GM21528 (cell line): ENCODE results near the gene LRRC7.
"Not testable (repeated sequence)": the region's sequence is repeated elsewhere in the genome, so short reads cannot be mapped to it uniquely, and the experiment has no call there.

Experiments
- ATAC-seq: cut with Tn5 transposase; IDR thresholded peaks from one replicate; pipeline ENCODE4 v1.9.1; 2021; ENCODE audit warnings: mild to moderate bottlenecking, moderate library complexity; ENCODE audit not compliant: unreplicated experiment, low FRiP score

LRRC7 gene

DNA sequence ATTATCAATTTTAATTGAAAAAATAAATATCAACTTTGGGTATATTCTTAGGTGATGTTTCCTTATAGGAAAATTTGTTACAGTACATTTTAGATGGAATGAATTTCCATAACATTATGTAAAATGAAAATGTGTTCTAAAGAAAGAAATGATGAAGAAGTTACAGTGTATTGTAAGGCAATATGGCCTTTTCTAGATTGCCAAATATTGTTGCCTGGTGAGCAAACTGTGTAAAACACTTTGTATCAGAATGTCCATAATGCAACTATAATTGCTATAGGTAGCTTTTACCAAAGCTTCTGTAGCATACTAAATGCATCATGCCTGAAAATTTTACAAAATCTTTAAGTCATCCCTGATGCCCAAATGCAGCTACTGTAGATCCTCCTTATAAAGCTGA, 285.0 kb downstream of the LRRC7 start:
- ATAC-seq: no peak

DNA sequence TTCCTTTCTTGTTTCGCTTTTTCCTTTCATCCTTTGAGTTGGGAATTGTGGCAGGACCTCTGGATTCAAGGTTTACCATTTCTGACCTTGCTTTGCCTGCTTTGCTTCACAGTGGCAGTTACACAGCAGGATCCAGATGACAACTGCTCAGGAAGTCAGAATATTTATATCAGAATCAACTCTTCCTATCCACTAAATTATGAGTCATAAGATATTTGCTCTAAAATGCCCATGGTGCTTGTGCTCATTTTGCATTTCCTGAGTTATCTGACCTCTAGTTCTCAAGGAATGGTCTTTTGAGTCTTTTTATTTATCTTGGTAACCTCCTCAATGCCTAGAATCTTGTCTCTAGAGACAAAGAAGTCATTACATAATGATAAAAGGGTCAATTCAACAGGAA, 290.8 kb downstream of the LRRC7 start:
- no peak for ATAC-seq

DNA sequence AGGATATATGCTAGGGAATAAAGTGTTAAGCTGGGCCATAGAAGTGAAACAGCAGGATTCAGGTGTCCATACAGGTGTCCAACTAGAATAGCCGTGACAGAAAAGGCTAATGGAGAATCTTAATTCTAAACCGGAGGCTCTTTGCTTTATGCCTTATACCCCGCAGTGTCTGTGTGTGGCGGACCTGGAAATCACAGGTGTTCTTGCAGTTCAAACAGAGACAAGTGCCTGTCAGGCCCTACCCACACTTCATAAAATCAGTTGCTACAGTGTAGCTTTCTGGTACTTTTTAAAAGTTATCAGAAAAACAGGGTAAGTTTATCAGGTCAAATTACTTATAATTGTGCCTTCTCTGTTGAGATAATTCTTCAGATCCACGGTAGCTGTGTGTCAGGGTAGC, 293.9 kb downstream of the LRRC7 start:
- no peak for ATAC-seq

DNA sequence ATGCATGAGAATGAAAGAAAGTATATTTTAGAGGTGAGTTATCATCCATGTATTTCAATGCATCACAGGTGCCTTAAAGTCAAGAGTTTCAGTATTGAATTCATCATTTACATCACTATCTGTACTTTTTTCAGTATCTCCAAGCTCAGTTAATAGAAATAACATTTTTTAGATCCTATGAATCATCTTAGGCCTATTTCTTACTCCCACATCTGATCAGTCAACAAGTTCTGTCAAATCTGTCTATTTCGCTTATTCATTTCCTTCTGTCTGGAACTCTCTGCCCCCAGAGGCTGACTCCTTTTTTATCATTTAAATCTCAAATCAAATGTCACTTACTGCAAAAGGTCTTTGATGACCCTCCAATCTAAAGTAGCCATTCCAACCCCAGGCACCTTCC, 295.2 kb downstream of the LRRC7 start:
- ATAC-seq: no peak

DNA sequence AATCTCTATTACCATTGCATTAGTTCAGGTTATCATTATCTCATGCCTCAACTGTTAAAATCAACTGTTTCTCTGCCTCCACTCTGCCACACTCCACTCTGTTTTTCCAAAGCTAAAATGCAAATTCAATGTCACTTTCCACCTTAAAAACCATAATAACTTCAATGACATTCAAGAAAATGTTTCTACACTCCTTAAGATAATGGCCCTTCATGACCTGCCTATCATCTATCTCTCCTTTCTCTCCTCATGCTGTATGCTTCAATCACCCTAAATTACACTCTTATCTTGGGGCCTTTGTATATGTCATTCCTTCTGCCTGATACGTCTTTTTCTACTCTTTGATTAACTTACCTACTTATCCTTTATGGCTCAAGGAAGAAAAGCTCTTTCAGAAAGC, 296.0 kb downstream of the LRRC7 start:
- no peak for ATAC-seq

DNA sequence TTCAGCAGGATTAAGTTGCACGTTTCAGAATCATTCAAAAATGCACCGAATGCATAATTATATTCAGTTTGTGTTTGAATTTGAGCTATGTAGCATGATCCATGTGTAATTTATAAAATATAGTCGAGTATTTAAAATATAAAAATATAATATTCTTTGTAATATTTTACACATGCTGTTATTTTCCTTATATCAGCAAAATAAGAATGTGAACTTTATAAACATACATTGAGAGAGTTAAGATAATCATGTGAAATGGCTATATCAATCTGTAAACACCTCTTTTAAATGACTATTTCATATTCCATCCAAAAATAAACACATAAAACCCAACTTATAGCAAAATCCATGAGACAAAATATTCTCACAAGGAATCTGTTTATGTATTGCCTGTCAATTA, 303.7 kb downstream of the LRRC7 start:
- no peak for ATAC-seq

DNA sequence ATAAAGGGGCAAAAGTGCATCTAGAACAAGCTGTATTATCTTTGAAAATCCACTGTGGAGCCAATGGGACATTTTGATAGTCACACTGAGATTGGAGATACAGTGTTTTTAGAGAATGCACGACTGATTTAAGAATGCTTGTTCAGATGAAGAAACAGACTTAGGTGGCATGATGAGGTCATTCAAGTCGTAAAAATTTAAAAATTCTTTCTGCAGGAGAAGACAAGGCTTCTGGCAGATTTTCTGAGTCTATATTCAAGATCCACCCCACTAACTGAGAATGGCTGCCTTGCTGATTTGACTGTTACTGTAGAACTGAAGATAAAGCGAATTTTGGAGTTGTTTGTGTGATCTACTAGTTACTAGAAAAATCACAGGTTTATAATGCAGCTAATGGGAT, 310.6 kb downstream of the LRRC7 start:
- ATAC-seq: no peak

DNA sequence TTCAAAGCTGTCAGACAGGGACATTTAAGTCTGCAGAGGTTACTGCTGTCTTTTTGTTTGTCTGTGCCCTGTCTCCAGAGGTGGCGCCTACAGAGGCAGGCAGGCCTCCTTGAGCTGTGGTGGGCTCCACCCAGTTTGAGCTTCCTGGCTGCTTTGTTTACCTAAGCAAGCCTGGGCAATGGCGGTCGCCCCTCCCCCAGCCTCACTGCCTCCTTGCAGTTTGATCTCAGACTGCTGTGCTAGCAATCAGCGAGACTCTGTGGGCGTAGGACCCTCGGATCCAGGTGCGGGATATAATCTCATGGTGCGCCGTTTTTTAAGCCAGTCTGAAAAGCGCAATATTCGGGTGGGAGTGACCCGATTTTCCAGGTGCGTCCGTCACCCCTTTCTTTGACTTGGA, 320.3 kb downstream of the LRRC7 start:
- ATAC-seq: not testable (repeated sequence)

DNA sequence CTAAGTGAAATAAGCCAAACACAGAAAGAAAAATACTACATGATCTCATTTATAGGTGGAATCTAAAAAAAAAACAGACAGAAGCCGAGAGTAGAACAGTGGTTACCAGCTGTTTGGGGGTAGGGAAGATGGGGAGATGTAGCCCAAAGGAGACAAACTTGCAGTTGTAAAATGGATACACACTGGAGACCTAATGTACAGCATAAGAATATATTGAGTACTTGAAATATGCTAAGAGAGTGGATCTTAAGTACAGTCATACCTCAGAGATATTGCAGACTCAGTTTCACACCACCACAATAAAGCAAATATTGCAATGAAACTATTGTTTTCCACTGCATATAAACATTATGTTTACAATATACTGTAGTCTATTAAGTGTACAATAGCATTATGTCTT, 320.9 kb downstream of the LRRC7 start:
- ATAC-seq: no peak

DNA sequence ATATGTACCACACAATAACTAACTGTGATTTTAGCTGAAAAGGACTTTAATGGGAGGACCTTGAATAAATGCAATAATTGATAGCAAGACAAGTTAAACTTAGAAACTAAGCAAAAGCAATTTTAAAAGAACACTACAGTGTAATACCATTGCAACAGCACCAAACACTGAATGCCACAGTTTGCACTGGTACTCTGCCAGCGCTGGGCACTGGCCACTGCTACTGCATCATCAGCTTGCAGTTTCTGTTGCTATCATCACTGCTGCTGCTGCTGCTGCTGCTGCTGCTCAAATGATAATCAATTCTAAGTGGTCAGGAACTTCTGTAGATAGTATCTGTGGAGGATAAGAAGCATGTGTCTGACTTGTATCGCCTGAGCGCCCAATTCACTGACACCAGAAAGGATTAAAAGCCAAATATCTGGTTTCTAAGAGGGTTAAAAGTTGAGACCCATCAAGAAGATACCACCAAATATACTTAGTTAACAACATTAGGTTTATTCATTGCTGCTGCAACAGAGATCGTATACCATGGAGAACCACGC, 330.8 kb downstream of the LRRC7 start:
- no peak for ATAC-seq

DNA sequence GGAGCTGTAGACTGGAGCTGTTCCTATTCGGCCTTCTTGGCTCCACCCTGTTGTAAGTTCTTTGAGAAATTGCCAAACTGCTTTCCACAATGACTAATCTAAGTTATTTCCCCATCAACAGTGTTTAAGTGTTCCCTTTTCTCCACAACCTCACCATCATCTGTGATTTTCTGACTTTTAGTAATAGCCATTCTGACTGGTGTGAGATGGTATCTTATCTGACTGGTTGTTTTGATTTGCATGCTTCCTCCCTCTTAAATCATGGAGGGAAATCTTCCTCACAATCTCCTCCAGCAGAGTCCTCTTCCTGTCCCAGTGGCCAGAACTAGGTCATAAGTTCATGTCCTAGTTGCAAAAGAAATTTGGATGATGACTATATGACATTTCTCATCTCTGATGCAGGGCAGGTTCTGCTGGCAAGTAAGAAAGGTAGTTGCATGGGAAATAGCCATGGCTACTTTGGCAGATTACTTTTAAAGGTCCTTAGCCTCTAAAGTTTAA, 343.6 kb downstream of the LRRC7 start:
- ATAC-seq: no peak

DNA sequence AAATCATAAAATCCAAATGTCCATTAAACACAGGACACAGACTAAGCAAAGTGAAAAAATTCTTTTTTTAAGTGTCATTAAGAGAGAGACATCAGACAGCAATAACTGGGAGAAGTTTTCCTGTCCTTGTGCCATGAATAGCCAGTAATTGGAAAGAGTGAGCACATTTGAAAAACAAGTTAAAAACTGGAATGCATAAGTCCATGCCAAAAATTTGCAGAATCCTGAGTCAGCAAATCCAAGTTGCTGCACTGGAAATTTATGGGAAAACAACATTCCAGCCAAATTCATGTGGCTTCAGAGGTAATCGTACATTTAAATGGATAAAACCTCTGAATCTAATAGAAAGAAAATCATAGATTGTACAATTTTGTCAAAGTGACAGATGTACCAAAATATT, 346.3 kb downstream of the LRRC7 start:
- ATAC-seq: no peak

DNA sequence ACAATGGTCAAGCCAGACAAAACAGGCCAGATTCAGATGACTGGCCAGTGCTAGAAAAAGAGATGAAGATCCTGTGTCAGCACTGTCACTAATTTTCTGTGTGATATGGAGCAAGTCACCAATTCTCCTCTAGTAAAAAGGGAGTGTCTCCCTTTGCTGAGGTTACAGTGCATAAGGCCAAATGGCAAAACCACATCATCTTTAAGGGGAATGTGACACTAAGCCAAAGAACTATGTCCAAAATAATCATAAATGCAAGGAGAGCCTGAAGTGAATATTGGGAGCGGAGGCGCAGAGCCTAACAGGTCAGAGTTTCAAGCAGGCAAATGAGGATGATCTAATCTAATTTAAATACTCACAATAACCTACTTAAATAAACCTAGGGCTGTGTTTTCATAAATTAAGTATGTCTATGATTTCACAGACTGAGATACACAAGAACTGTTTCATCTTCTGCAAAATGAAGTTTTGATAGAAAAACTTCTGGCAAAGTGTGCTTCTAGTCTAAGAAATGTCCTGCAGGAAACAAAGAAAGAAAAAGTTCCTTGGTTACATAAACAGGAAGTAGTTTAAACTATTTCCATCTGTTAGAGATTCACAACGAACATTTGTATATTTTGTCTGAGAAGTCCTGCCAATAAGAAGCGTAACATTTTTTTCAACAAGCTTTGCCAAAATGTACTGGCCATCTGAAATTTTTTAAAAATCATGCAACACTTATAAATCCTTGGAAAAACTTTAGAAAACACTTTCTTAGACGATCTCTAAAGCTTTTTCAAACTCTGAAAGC, 347.4 kb downstream of the LRRC7 start:
- ATAC-seq: no peak

DNA sequence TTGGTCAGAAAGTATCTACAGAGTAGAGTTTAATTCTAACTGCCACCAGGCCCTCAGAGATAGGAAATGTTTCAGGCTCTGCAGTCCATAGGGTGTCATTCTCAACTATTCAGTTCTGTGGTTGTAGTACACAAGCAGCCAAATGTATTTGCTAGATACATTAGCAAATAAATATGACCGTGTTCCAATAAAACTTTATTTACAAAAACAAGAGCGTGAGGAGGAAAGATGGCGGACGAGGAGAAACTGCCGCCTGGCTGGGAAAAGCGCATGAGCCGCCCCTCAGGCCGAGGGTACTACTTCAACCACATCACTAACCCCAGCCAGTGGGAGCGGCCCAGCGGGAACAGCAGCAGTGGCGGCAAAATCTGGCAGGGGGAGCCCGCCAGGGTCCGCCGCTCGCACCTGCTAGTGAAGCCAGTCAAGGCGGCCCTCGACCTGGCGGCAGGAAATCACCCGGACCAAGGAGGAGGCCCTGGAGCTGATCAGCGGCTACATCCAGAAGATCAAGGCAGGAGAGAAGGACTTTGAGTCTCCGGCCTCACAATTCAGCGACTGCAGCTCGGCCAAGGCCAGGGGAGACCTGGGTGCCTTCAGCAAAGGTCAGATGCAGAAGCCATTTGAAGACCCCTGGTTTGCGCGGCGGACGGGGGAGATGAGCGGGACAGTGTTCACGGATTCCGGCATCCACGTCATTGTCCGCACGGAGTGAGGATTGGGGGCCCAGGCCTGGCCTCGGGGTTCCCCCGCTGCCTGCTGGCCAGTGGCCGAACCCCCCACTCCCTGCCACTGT, 351.6 kb downstream of the LRRC7 start:
- no peak for ATAC-seq

DNA sequence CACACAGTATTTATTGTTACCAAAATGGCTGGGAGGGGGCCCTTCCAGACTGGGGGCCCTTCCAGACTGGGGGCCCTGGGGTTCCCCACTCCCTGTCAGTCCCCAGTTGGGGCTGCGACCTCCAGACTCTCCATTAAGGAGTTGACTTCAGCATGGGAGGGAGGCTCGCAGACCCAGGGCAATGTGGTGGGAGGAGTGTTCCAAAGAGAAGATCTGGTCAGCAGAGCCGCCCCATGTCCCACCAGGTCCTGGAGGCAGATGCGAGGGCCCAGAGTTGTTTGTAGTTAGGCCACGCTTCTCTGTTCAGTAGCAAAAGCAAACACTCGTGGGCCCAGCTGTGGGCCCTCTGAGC, 352.2 kb downstream of the LRRC7 start:
- ATAC-seq: no peak

DNA sequence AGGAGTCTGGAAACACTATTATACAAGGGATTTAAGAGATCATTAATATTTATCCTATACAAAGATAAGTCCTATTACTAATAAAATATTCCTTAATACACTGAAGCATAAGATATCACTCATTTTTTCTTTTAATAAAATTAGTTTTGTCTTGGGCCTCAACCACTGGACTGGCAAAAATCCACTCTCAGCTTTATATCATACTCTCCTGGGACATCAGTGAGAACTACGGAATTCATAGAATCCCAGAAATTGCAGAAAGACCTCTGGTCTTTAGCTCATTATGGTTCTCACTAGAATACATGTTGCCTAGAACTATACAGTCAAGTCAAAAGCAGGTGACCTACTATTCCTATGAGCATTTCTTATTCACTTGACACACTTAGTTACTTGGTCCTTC, 352.7 kb downstream of the LRRC7 start:
- ATAC-seq: no peak

DNA sequence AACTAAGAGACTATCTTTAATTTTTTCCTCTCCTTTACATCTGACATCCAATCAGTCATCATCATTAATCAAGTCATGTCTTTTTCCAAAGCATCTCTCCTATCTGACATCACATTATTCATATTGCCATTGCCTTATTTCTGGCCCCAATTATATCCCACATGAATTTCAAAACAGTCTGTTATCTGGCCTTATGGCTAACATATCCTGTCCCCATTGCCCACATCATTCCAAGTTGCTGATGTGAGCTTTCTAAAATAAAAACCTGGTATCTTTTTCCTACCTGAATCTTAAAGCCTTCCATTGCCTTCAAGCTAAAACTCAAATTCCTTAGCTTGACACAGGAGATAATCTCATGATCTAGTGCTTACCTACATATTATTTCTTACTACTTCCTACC, 353.8 kb downstream of the LRRC7 start:
- no peak for ATAC-seq

DNA sequence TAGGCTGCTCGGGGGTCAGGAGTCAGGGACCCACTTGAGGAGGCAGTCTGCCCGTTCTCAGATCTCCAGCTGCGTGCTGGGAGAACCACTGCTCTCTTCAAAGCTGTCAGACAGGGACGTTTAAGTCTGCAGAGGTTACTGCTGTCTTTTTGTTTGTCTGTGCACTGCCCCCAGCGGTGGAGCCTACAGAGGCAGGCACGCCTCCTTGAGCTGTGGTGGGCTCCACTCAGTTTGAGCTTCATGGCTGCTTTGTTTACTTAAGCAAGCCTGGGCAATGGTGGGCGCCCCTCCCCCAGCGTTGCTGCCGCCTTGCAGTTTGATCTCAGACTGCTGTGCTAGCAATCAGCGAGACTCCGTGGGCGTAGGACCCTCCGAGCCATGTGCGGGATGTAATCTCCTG, 360.5 kb downstream of the LRRC7 start:
- not testable (repeated sequence) for ATAC-seq

DNA sequence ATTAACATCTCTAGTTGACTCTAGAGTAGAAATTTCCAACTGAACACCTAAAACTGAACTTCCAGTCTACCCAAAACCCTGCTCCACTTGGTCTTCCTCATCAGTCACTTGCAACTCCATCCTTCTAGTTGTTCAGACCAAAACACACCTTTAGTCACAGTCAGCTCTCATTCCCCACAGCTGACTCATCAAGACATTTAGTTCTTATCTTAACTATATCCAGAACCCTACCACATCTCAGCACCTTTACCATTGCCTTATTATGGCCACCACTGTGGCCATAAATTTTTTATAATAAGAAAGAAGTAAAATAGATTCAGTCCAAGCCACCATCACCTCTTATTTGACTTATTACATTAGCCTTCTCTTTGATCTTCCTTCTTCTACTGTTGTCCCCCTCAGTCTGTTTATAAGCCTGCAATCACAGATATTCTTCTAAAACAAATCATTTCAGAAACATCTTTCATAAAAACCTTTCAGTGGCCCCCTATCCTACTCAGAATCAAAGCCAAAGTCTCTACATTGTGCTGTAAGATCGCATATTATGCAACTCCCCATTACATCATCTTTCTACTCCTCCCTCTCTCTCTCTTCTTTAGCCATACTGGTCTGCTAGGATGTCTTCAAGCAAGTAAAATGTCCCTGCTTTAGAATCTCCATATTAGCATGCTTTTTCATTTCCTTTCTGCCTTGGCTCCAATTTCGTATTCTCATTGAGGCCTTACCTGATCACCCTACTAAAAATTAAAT, 361.8 kb downstream of the LRRC7 start:
- no peak for ATAC-seq

DNA sequence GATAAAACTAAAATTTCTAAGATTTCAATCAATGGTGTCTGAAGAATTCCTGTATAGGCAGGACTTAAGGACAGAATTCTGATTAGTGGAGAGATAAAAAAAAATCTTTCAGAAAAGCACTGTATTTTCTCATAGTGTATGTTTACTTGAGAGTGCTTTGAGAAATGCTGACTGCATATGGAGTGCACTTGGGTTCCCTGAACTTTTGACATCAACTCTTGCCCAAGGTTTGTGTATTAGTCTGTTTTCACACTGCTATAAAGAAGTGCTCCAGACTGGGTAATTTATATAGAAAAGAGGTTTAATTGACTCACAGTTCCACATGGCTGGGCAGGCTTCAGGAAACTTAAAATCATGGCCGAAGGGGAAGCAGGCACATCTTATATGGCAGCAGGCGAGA, 362.7 kb downstream of the LRRC7 start:
- no peak for ATAC-seq

DNA sequence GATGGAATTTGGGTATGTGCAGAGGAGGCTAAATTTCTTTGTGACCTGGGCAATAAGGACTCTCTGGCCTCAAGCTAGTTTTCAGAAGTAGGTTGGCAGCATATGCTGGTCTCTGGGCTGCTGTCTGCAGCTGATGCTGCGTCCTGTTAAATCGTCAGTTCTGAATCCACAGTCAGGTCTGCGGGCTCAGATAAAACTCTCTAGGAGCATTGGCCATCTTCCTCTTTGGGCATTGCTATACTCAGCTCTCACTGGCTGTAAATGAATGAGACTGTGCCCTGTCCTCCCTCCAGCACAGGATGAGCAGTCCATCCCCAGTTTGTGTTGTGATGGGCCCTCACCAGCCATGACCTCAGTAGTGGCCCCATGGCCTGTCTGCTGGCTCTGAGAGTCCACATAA, 365.0 kb downstream of the LRRC7 start:
- ATAC-seq: no peak
